Prostate gland (tissue), 2 donors: ENCODE results near the gene AQP1.

Experiments used
- CTCF ChIP-seq, 4 experiments: fragments of 200-600 bp in 2 of 4; fragments of 450-650 bp in 2 of 4; sonication (generic) in 2 of 4; IDR thresholded peaks; 1 replicate in 3 of 4; 2 replicates in 1 of 4; pipeline ENCODE4 v1.5.1; 2016 to 2019; ENCODE audit warnings: antibody characterized with exemption in 4 of 4, mild to moderate bottlenecking in 2 of 4, moderate library complexity in 2 of 4
- POLR2A ChIP-seq: fragments of 450-650 bp; IDR thresholded peaks from one replicate; pipeline ENCODE4 v1.6.1; 2016; ENCODE audit warnings: antibody characterized with exemption, mild to moderate bottlenecking
- POLR2AphosphoS5 ChIP-seq: sonication (generic); formaldehyde crosslinking; IDR thresholded peaks from one replicate; pipeline ENCODE4 v1.6.1; 2017; ENCODE audit warnings: antibody characterized with exemption

GRCh38 chr7:30884881-30885280, 26.8 kb upstream of the AQP1 start:
- TF ChIP-seq CTCF (IDR thresholded peaks at IDR 0.05) (no peak), POLR2AphosphoS5 (no peak), POLR2A (no peak)
